Astrocyte (in vitro differentiated cells and primary cell): ENCODE results near the gene MT1M.

Source experiments
- CTCF ChIP-seq: IDR thresholded peaks from 2 replicates; pipeline ENCODE4 v1.5.1; 2011; ENCODE audit warnings: low read depth, mild to moderate bottlenecking, inconsistent platforms, low read length, moderate library complexity; ENCODE audit not compliant: insufficient read depth
- EZH2 ChIP-seq: IDR thresholded peaks from 2 replicates; pipeline ENCODE4 v1.6.1; 2012; ENCODE audit warnings: mild to moderate bottlenecking, low read length, inconsistent platforms; ENCODE audit not compliant: insufficient read depth

- TF ChIP-seq CTCF (no peak), EZH2 (no peak)
These were observed 8.7 kb downstream of the MT1M start for GRCh38 chr16:56641166-56641565.
